ENCODE measurements around the gene ITGB6.

- TF ChIP-seq CTCF (IDR thresholded peaks at IDR 0.05) = no peak
- TF ChIP-seq POLR2A (IDR thresholded peaks at IDR 0.05) = no peak
Observed at GRCh38 chr2:160208655-160209515, 8.8 kb upstream of the ITGB6 start.

Data from uterus (tissue), 2 donors.